HG03354 (cell line): ENCODE measurements around the gene FBXO34.

ENCODE experiments used
- ATAC-seq: cut with Tn5 transposase; IDR thresholded peaks from one replicate; pipeline ENCODE4 v1.9.1; 2021; ENCODE audit warnings: mild to moderate bottlenecking; ENCODE audit not compliant: unreplicated experiment, poor library complexity, severe bottlenecking

Gene FBXO34

DNA sequence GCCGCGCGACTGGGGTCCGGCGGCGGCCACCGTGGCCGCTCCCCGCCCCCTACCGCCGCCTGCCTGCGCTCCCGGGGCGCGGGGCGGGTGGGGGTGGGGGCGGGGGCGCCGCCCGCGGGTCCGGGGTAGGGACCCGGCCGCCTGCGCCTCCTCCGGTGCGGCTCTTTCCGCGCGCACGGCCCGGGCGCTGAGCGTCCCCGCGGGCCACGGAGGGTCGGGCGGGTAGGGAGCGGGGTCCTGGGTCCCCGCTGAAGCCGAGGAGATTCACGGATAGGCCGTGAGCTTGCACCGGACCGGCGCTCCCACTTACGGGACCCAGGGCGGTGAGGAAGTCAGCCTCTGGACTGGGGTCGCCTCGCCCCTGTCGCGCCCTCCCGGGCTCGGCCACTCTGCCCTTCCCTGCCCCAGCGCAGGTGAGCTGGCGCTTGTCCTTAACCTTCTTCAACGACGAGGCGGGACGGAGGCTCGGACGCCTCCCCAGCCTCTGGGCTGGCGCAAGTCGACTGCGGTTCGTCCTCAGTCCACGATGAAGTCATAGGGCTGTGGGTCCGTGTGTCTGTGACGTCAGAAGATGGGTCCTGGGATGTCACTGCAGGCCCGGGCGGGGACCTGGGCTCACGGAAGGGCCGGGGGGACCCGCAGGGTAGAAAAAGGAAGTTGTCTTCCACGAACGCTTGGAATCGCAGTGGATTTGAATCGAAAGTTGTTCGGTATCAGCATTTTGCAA, 514 bp downstream of the FBXO34 start:
- ATAC-seq = peak; percentile 57

GRCh38 chr14:55272387-55272786, 1.2 kb downstream of the FBXO34 start:
- ATAC-seq = no peak

GRCh38 chr14:55272922-55273321, 1.7 kb downstream of the FBXO34 start:
- no peak for ATAC-seq

GRCh38 chr14:55274146-55274545, 2.9 kb downstream of the FBXO34 start:
- ATAC-seq = no peak

- ATAC-seq = no peak
Measured at GRCh38 chr14:55274751-55275150, 3.5 kb downstream of the FBXO34 start.

DNA sequence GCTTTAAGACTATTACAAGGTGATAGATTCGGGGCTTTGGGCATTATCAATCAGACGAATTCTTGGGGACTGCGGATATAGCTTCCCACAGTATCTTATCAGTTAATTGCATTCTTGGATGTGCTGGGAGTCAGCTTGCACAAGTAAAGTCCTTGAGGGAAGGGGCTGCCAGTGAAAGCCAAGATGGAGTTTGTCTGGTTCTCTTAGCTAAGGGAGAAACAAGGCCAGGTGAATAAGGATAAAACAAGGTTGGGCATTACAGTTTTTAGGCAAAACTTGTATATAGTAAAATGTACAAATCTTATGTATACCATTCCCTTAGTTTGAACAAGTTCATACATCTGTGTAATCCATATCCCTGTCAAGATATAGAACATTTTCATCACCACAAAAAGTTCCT, 5.5 kb downstream of the FBXO34 start:
- ATAC-seq = no peak

- ATAC-seq = peak; percentile 94
Measured at GRCh38 chr14:55277972-55278740, 6.9 kb downstream of the FBXO34 start.

DNA sequence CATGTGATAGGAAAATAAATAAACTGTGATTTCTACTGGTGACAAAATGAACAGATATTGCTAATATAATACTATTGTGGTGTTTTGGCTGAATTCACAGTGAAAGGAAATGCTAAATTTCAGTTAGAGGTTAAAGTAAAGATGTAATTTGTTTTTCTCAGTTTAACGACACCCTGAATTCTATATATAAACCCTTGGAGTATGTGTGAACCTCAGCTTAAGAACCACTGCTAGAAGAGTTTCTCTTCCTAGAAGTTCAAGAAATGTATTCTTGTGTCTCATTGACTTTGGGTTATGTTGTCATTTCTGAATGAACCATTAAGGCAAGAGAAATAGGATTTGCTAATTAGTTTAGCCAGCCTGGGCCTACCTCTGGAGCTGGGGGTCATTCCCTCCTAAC, 8.2 kb downstream of the FBXO34 start:
- no peak for ATAC-seq

GRCh38 chr14:55281316-55281839, 10.2 kb downstream of the FBXO34 start:
- ATAC-seq = no peak

GRCh38 chr14:55285048-55285652, 13.9 kb downstream of the FBXO34 start:
- ATAC-seq = no peak

- ATAC-seq = no peak
Measured at GRCh38 chr14:55288439-55288838, 17.2 kb downstream of the FBXO34 start.

- ATAC-seq = no peak
Measured at GRCh38 chr14:55291480-55292081, 20.4 kb downstream of the FBXO34 start.

- ATAC-seq = no peak
Measured at GRCh38 chr14:55294603-55295002, 23.4 kb downstream of the FBXO34 start.

DNA sequence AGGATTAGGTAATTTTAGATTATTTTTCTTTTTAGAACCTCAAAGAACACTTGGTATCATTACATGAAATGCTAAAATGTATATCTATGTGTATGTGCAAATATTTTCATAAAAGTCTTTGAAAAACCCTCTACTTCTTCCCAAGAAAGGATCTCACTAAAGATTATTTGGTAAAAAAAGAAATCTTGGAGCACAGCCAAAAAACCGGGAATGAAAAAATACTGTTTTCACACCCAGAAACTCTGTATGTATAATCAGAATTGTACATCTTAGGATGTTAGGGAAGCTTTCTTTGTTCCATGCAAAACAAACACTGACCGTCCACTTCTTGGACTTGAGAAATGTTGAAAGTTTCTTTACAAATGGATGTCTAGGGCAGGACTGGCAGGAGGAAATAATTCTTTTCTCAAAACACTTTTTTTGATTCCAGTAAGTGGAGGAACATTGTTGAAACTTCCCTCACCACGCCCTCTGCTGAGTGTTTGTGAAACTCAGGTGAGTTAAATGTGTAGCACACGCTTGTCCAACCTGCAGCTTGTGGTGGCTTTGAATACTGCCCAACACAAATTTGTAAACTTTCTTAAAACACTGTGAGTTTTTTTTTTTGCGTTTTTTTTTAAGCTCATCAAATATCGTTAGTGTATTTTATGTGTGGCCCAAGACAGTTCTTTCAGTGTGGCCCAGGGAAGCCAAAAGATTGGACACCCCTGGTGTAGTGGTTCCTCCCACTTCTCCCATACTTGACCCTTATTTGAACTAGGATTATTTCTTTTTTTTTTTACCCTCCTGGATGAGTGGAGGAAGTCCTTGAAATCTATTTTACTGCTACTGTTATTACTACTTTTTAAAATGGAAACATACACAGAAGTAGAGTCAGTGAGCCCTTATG, 26.6 kb downstream of the FBXO34 start:
- no peak for ATAC-seq

GRCh38 chr14:55298500-55298822, 27.2 kb downstream of the FBXO34 start:
- no peak for ATAC-seq

DNA sequence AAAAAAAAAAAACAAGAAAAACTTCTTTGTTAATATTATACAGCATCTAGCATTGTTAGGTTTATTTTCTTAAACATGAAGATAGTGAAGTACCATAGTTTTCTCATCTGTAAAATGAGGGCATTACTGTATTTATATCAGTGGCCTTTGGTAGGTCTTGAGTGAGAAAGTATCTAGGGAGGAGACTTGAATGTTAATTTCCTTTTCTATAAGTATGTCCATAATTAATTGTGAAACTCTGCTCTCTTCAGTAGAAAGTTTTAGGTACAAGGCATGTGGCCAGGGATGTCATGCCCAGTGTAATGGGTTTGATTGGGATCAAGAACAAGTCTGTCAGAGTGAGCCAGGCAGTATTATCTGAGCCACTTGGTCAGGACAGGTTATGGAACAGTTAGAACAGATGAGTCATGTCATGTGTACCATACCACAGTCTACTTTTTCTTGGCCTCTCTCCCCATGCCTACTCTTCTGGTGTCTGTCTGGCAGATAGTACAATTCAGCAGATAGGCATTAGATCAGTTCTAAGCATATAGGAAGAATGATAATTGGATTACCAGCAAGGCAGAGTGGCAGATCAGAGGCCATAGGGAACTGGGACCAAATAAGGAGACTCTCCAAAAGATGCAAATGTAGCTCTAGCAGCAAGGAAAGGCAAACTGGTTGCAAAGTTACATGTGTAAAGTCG, 30.4 kb downstream of the FBXO34 start:
- peak; percentile 52 for ATAC-seq

DNA sequence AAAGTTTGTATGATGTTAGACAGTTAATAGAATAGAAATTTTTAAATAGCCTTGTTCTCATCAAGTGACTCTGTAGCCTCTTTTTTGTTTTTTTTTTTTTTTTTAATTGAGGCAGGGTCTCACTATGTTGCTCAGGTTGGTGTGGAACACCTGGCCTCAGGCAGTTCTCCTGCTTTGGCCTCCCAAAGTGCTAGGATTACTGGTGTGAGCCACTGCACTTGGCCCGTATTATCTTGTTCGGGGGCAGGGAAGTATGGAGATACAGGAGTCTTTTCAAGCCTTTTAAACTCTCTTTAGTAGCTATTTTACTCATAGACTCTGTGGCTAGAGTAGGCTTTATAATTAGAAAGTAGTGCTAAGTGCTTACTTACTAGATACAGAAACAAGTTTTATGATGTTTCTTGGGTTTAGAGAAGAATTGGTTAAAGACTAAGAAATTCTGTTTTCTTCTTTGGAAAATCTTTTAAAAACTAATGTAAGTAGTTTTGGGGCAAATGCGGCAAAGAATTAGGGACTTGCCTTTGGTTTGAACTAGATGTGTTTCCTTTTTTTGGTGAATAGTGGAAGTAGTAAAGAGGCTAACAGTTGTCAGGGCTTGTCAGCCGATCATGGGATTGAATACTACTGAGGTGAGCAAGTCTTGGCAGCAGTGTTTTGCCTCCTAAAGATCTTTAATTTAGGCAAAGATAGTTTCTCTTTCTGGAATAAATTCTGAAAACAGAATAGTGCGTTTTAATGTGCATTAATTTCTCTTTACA, 31.3 kb downstream of the FBXO34 start:
- no peak for ATAC-seq

- no peak for ATAC-seq
Measured at GRCh38 chr14:55303125-55303499, 31.9 kb downstream of the FBXO34 start.
